NCI-H1694 treated with DMSO at 0.1 percent for 48 hours (cell line): ENCODE results near the gene IFIT1.
"Not testable (repeated sequence)": the region's sequence is repeated elsewhere in the genome, so short reads cannot be mapped to it uniquely, and the experiment has no call there.

ENCODE experiments used
- DNase-seq: peaks from one replicate; lab custom pipeline; 2025; lab: John Stamatoyannopoulos, UW

IFIT1 gene

GRCh38 chr10:89364531-89364930 is 27.9 kb upstream of the IFIT1 start:
- no peak for DNase-seq

DNA sequence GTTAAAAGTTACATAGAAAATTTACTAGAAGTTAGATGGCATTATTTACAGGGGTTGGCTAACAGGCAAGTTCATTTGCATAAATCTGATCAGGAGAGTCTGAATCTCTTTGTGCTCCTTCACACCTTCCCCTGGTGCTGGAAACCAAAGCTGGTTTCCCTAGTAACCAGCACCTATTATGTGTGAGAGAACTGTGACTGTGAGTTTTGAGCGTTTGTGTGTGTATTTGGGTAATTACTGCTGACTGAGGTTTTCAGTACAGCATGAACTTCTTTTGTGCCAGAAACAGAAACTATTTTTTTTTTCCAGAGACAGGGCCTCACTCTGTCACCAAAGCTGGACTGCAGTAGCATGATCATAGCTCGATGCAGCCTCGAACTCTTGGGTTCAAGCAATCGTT is 24.9 kb upstream of the IFIT1 start:
- DNase-seq = no peak

GRCh38 chr10:89368129-89368528 is 24.3 kb upstream of the IFIT1 start:
- DNase-seq = no peak

DNA sequence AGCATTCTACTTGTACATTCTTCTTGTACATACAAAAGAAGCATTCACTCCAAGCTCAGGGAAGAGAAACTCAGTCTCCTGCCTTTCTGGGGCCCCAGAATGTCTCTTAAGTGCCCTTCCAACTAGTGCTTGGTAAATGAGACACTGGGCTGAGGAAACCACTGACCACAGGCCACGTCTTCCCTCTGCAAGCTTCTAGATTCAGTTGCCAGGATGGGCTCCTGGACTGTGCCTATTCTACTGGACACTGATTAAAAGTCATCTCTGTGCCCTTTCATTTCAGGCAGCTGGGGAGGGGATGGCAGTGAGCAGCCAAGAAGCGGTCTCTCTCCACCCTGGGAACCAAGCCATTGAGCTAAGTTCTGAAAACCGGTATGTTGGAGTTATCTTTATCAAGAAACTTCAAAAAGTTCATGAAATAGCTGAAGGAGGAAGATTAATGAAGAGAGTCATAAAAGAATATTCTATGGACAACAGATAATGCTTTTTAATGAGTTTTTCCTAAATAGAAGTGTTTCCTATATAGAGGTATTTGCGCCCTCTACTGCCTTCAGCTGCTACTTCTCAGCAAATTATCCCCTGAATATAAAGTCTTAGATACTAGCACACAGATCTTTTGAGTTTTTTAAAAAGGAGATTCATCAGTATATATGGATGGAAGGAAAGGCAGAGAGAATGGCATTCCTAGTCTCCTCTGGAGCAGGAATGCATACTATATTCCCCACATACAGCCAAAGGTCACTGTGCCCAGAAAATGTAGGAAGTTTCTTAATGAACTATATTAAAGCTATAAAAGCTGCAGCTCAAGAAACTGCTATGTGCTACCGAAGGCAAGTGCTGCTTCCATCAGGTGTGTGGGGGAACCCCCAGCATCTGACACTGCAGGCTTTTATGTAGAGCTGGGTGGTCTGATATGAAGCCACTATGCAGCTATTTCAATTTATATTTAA is 23.0 kb upstream of the IFIT1 start:
- no peak for DNase-seq

GRCh38 chr10:89371079-89371478 is 21.3 kb upstream of the IFIT1 start:
- no peak for DNase-seq

- DNase-seq = no peak
These were observed 20.4 kb upstream of the IFIT1 start for GRCh38 chr10:89371987-89372386.

GRCh38 chr10:89373916-89374711 is 18.3 kb upstream of the IFIT1 start:
- no peak for DNase-seq

DNA sequence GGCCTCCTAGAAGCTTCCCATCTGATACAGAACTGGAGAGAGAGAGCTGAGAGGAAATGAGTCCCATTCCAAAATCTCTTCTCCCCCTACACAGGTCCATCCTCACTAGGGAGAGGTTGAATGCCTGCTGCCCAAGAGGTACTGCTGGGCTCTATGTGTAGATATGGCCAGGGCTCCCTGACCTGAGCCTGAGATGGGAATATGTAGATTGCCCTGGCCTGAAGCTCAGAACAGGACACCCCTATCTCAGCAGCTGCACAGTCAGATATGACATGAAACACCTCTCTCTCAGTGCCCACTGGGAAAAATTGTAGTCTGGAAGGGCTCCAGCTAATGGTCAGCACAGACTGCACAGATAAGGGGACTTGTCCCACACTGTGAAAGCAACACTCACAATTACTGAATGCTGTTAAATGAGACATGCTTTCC is 17.7 kb upstream of the IFIT1 start:
- DNase-seq = no peak

GRCh38 chr10:89377705-89378637 is 14.5 kb upstream of the IFIT1 start, which contains the start of gene IFIT1B:
TSS of gene IFIT1B (plus strand) at chr10:89378056. CDS start at chr10:89378136, 80 bp downstream.
- no peak for DNase-seq

GRCh38 chr10:89379103-89379502 is 13.3 kb upstream of the IFIT1 start:
- DNase-seq = no peak

- DNase-seq = no peak
These were observed 9.7 kb upstream of the IFIT1 start for GRCh38 chr10:89382757-89383156.

- DNase-seq = no peak
These were observed 7.7 kb upstream of the IFIT1 start for GRCh38 chr10:89384474-89385340.

- DNase-seq = no peak
These were observed 3.6 kb upstream of the IFIT1 start for GRCh38 chr10:89388806-89389205.

GRCh38 chr10:89389254-89389653 is 3.2 kb upstream of the IFIT1 start:
- peak; percentile 1 for DNase-seq

DNA sequence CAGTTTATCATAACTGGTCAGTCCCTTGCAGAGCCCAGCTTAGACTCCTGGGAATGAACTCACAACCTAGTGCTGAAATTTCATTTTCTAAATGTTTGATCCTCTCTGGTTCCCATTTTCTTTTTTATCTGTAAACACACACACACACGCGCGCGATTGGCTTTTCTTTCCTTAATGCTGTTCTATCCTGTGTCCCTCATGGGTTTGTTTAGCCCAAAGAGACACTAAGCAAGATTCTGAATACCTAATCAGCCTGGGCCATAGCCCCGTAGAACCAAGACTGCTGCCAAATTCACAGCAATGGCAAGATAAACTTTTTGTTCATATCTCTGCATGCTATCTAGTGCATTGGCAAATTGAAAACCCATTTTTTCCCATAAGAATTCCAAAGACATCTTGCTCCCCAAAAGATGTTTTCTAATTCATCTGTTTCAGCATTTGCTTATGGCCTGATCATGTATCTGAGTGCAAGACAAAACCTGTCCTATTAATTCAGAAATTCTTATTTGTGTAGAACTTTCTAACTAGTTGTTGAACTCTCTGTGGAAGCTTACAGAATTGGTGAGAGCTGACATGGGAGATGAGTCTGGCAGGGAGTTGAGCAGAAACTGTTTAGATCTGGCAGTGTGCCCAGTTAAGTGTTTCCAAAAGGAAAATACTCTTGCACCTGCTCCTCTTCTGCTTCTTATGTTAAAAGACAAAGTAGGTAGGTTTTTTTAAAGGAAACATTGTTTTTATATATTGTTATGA is 1.8 kb upstream of the IFIT1 start:
- peak; percentile 1 for DNase-seq

- DNase-seq = not testable (repeated sequence)
These were observed 1.2 kb upstream of the IFIT1 start for GRCh38 chr10:89391226-89391576.

DNA sequence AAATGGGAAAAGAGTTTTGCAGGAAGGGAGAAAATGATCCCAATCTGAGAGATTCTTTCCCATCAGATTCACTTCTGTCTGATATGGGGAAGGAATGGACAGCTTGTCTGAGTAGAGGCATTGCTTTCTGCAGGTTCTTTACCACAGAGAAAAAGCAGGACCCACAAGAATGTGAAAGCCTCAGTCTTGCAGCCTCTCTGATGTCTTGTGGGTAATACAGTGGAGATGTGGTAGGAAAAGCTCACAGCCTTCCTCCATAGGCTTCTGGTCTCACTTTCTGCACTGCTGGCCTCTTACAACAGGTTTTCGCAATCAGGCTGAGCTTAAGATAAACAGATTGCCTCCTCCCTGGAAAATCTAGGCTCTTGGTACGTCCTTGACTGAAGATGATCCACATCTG is 551 bp downstream of the IFIT1 start:
- DNase-seq = no peak

- no peak for DNase-seq
These were observed 1.5 kb downstream of the IFIT1 start for GRCh38 chr10:89393898-89394297.

DNA sequence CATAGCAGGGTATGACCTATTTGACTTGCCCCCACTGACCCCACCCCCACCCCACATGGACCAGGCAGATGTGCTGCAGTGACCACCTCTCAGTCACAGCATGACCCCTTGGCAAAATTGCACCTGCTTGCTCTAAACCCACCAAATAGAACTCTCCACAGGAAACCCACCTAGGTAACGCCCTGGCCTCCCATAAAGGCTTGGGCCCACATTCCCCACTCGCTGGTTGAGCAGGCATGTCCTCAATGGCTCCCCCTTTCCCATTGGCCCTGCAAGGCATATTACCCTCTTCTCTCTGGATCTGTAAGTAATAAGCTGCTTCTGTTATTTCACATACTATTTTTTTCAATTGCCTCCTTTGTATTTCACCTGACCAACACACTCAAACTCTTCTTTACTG is 2.7 kb downstream of the IFIT1 start:
- DNase-seq = no peak
